Measurements from ENCODE around the gene TEDC1.

The TEDC1 gene
- 119 reads per million, percentile 86 among the genes with 10 or more reads in this experiment for total RNA-seq

- DNase-seq: peak; percentile 98
Measured at GRCh38 chr14:105490572-105491365, at the start of gene TEDC1. Gene TEDC1 (plus strand): TSS chr14:105491246. CDS start chr14:105491376, 130 bp downstream.

- no peak for DNase-seq
Measured at GRCh38 chr14:105442125-105442524, 48.9 kb upstream of the TEDC1 start.

GRCh38 chr14:105442834-105443233 lies 48.2 kb upstream of the TEDC1 start:
- DNase-seq: no peak

GRCh38 chr14:105444859-105445258 lies 46.2 kb upstream of the TEDC1 start:
- no peak for DNase-seq

GRCh38 chr14:105445290-105445689 lies 45.8 kb upstream of the TEDC1 start:
- no peak for DNase-seq

GRCh38 chr14:105445901-105446845 lies 44.9 kb upstream of the TEDC1 start:
- DNase-seq: no peak

- DNase-seq: no peak
Measured at GRCh38 chr14:105446971-105447370, 44.1 kb upstream of the TEDC1 start.

- DNase-seq: no peak
Measured at GRCh38 chr14:105447651-105448640, 43.1 kb upstream of the TEDC1 start.

GRCh38 chr14:105448706-105449111 lies 42.3 kb upstream of the TEDC1 start:
- DNase-seq: peak; percentile 60

- no peak for DNase-seq
Measured at GRCh38 chr14:105449276-105450122, 41.5 kb upstream of the TEDC1 start.

GRCh38 chr14:105450123-105450505 lies 40.9 kb upstream of the TEDC1 start:
- DNase-seq: no peak

GRCh38 chr14:105450864-105451720 lies 40.0 kb upstream of the TEDC1 start:
- DNase-seq: no peak

GRCh38 chr14:105452963-105453362 lies 38.1 kb upstream of the TEDC1 start:
- DNase-seq: no peak

GRCh38 chr14:105453847-105454246 lies 37.2 kb upstream of the TEDC1 start:
- DNase-seq: no peak

GRCh38 chr14:105455086-105455640 lies 35.9 kb upstream of the TEDC1 start:
- no peak for DNase-seq

- DNase-seq: no peak
Measured at GRCh38 chr14:105455766-105456660, 35.0 kb upstream of the TEDC1 start.

- no peak for DNase-seq
Measured at GRCh38 chr14:105456736-105457617, 34.1 kb upstream of the TEDC1 start.

- DNase-seq: no peak
Measured at GRCh38 chr14:105458010-105458409, 33.0 kb upstream of the TEDC1 start.

Measured in effector CD4-positive, alpha-beta T cell (primary cell).